T-helper 22 cell (primary cell): ENCODE data around the gene RBM39.
"Not testable (repeated sequence)": the region's sequence is repeated elsewhere in the genome, so short reads cannot be mapped to it uniquely, and the experiment has no call there.

Experiments used
- DNase-seq: peaks from one replicate; pipeline ENCODE4 v3.0.0-alpha.2; 2020; ENCODE audit warnings: low read depth

RBM39 gene

GRCh38 chr20:35741892-35742740, at the start of gene RBM39:
TSS of gene RBM39 (minus strand) at chr20:35742260. CDS start at chr20:35740874, 1,386 bp downstream.
- peak; percentile 100 for DNase-seq

- no peak for DNase-seq
Observed at GRCh38 chr20:35791821-35792220, 49.8 kb upstream of the RBM39 start.

- DNase-seq, result no peak
Observed at GRCh38 chr20:35791097-35791496, 49.0 kb upstream of the RBM39 start.

- no peak for DNase-seq
Observed at GRCh38 chr20:35788796-35789195, 46.7 kb upstream of the RBM39 start.

GRCh38 chr20:35785541-35785940, 43.5 kb upstream of the RBM39 start:
- DNase-seq, result not testable (repeated sequence)

- DNase-seq, result not testable (repeated sequence)
Observed at GRCh38 chr20:35783811-35784210, 41.8 kb upstream of the RBM39 start.

GRCh38 chr20:35776513-35777101, 34.5 kb upstream of the RBM39 start:
- DNase-seq, result no peak

- no peak for DNase-seq
Observed at GRCh38 chr20:35774391-35774790, 32.3 kb upstream of the RBM39 start.

- peak; percentile 31 for DNase-seq
Observed at GRCh38 chr20:35773154-35773751, 31.2 kb upstream of the RBM39 start.

GRCh38 chr20:35772563-35773058, 30.6 kb upstream of the RBM39 start:
- DNase-seq, result no peak

- DNase-seq, result peak; percentile 99
Observed at GRCh38 chr20:35771689-35772562, 29.9 kb upstream of the RBM39 start, which contains the start of gene PHF20. TSS of gene PHF20 (plus strand) at chr20:35772015. CDS start at chr20:35801523, 29,508 bp downstream.

GRCh38 chr20:35771367-35771688, 29.3 kb upstream of the RBM39 start:
- no peak for DNase-seq

GRCh38 chr20:35768731-35769664, 26.9 kb upstream of the RBM39 start:
- DNase-seq, result peak; percentile 19

GRCh38 chr20:35767683-35768481, 25.8 kb upstream of the RBM39 start:
- peak; percentile 58 for DNase-seq

- no peak for DNase-seq
Observed at GRCh38 chr20:35766843-35767242, 24.8 kb upstream of the RBM39 start.

- DNase-seq, result not testable (repeated sequence)
Observed at GRCh38 chr20:35764936-35765335, 22.9 kb upstream of the RBM39 start.

- DNase-seq, result no peak
Observed at GRCh38 chr20:35762461-35762860, 20.4 kb upstream of the RBM39 start.

- not testable (repeated sequence) for DNase-seq
Observed at GRCh38 chr20:35761548-35761947, 19.5 kb upstream of the RBM39 start.

- DNase-seq, result no peak
Observed at GRCh38 chr20:35757098-35757705, 15.1 kb upstream of the RBM39 start.
